Fibroblast of villous mesenchyme (primary cell): ENCODE measurements around the gene FOXQ1. TPM values are rescaled to one million over a fixed set of nuclear protein-coding genes. Genes with fewer than 3 reads are reported as not detected.
A peak's percentile ranks its signal among the peaks of the same experiment; 100 is the strongest.
"Not testable (repeated sequence)": the region's sequence is repeated elsewhere in the genome, so short reads cannot be mapped to it uniquely, and the experiment has no call there.

Experiments used
- DNase-seq: peaks from one replicate; pipeline ENCODE4 v3.0.0-alpha.2; 2010; ENCODE audit warnings: low read depth
- H3K4me3 ChIP-seq: 2 replicates; pipeline ENCODE4 v1.5.1; 2011; ENCODE audit warnings: low read depth, mild to moderate bottlenecking, low read length
- total RNA-seq: library from RNA; depleted of rRNA; stranded (reverse); fragments of >200 nt; gene quantifications from 2 replicates; pipeline ENCODE4 v1.2.3, GENCODE V29; 2012
- TF ChIP-seq, protein P1 (sequence below): IDR thresholded peaks from 2 replicates; pipeline ENCODE4 v1.5.1; 2012; ENCODE audit warnings: low read depth, mild to moderate bottlenecking, low read length; ENCODE audit not compliant: insufficient read depth

Gene FOXQ1
- total RNA-seq, 1 donor = 0.43 TPM

DNA sequence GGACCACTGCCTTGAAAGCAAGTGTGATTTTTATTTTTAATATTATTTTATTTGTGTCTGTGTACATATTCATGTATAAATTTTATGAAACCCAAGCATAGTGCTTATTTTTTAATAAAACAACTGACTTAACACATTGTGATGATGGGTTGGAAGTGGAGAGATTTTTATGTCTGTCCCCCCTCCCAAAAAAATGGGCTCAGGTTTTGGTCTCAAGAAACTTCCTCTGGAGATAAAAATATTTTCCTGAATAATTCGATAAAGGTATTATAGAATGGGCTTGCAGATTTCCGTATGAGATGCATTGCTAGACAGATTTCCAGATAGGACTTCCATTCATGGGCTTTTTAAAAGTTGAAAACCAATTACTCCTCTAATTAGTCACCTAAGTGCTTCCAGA is 2.7 kb downstream of the FOXQ1 start:
- TF ChIP-seq, protein P1, sequence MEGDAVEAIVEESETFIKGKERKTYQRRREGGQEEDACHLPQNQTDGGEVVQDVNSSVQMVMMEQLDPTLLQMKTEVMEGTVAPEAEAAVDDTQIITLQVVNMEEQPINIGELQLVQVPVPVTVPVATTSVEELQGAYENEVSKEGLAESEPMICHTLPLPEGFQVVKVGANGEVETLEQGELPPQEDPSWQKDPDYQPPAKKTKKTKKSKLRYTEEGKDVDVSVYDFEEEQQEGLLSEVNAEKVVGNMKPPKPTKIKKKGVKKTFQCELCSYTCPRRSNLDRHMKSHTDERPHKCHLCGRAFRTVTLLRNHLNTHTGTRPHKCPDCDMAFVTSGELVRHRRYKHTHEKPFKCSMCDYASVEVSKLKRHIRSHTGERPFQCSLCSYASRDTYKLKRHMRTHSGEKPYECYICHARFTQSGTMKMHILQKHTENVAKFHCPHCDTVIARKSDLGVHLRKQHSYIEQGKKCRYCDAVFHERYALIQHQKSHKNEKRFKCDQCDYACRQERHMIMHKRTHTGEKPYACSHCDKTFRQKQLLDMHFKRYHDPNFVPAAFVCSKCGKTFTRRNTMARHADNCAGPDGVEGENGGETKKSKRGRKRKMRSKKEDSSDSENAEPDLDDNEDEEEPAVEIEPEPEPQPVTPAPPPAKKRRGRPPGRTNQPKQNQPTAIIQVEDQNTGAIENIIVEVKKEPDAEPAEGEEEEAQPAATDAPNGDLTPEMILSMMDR = no peak
- no peak overlapping the region for H3K4me3 ChIP-seq
- no peak for DNase-seq

DNA sequence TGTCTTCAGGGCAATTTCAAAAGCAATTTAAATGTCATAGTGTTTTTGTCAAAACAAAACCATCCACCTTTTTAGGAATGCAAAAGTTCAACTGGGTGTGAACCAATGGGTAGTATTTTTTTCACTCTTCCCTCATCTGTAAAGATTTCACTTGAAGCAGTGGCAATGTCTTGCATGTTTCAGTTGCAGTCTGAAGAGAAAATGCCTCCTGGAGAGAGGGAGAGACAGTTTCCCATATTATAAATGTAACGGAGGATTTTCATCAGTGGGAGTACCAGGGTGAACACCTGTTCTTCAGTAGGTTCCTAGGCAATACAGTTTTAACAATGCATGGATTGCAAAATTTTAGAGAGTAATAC is 3.3 kb downstream of the FOXQ1 start:
- H3K4me3 ChIP-seq = no peak overlapping the region
- no peak for DNase-seq
- TF ChIP-seq, protein P1 = no peak

DNA sequence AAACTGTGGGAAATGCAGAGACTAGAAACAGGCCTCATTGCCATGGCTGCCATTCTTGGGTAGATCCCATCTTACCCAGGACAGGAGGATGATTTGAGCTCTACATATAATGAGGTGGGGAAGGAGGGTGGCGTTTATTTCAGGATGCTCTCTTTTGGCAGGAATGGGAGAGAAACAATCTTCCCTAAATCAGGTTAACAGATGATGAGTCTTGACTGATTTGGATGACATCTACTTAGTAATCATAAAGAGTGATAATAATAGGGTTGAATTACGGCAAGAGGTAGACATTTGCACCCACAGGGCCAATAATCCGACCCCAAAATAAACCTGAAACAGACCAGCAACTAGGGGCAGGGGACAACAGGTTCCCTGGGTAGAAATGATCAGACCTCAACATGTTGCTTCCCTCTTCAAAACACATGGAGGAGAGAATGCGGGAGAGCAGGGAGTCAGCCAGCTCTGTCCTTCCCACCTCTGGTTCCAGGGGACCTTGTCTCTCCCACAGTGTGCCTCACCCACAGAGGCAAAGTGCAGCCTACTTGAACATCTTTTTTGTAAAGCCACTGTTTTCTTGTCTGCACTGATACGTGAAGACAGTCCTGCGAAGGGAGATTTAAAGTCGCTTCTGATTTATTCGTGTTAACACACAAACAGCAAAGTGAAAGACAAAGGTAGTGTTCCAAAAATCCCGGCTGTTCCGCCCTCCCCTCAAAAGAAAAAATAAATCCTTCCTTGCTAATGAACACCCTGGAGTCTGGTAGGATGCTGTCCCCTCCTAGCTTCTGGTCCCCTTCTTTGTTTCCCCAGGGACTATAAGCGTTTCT is 3.9 kb downstream of the FOXQ1 start:
- no peak for DNase-seq
- peak overlapping the region; percentile 67 for H3K4me3 ChIP-seq
- TF ChIP-seq, protein P1 = no peak

DNA sequence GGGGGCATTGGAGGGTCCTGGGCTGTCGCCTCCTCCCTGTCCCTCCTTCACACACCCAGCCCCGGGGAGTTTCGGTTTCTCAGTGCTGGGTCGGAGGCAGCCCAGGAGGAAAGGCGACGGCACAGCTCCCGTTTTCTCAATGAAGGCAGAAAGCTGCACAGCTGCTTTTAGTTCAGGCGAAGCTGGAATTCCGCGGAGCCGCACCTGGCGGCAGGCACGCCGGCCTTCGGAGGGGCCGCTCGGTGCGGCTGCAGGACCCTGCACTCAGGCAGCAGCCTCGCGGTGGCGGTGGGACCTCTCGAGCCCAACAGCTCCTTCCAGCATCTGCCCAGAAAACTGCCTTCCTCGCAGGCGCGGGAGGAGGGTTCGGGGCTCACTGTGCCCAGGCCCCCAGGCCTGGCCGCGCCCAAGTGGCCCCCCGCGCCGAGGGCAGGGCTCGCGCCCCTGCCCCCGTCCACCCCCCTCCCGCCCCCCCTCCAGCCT is 4.6 kb downstream of the FOXQ1 start:
- TF ChIP-seq, protein P1 = peak; percentile 12
- peak; percentile 28 for DNase-seq
- peak overlapping the region; percentile 67 for H3K4me3 ChIP-seq

DNA sequence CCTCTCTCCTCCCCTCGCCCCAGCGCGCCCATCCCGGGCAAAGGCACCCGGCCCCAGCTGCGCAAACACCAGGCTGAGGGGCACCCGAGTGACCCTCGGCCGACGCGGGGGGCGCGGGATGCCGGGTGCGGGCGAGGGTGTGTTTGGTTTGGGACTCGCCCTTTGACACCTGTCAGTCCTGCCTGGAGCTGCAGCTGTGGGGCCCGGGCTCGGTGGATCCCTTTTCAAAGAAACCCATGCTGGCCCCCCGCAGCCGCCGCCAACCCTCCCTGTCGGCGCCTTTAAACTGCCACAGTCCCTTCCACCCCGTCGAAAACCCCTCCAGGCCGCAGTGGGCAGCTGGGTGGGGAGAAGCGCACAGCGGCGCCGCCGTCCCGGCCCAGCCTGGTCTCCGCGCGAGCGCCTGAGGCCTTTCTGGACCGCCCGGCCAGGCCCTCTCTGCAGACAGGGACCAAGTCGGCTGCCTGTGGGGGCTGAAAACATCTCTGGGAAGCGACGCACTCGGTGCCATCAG is 5.5 kb downstream of the FOXQ1 start:
- TF ChIP-seq, protein P1 = no peak
- no peak overlapping the region for H3K4me3 ChIP-seq
- DNase-seq = no peak

DNA sequence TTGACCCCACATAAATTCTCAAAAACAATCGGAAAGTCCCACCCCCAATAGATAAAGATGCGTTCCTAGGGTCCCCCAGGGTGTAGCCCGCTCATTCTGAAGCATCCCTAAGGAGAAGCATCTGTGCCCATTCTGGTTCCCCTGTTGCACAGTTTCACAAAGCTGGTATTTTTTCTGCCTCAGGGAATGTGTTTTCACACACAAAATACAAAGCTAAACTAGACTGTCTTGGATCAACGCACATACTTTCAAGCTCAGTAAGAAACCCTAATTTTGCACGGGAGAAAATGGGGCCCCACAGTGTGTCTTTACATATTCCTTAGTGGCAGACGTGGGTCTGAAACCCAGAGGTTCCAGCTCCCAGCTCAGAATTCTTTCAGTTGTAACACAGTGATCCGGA is 6.1 kb downstream of the FOXQ1 start:
- no peak for DNase-seq
- TF ChIP-seq, protein P1 = no peak
- H3K4me3 ChIP-seq = no peak overlapping the region

DNA sequence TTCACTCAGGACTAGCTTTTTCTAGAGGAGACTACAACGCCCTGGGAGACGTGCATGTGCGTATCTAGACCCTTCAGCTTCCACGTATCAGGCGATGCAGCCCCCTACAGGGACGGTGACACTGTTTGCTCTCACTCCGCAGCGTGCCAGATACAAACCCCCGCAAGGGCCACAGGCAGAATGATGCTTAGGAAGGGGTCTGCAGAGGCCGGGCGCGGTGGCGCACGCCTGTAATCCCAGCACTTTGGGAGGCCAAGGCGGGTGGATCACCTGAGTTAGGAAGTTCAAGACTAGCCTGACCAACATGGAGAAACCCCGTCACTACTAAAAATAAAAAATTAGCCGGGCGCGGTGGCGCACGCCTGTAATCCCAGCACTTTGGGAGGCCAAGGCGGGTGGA is 6.7 kb downstream of the FOXQ1 start:
- not testable (repeated sequence) for H3K4me3 ChIP-seq, DNase-seq
